C1 segment of cervical spinal cord (tissue), 14 donors: Measurements from ENCODE around the gene SIM1.
"Not testable (repeated sequence)": the region's sequence is repeated elsewhere in the genome, so short reads cannot be mapped to it uniquely, and the experiment has no call there.

Experiments
- DNase-seq, 14 donors: peaks; one replicate each; lab custom pipeline; 2025; lab: John Stamatoyannopoulos, UW

The SIM1 gene

DNA sequence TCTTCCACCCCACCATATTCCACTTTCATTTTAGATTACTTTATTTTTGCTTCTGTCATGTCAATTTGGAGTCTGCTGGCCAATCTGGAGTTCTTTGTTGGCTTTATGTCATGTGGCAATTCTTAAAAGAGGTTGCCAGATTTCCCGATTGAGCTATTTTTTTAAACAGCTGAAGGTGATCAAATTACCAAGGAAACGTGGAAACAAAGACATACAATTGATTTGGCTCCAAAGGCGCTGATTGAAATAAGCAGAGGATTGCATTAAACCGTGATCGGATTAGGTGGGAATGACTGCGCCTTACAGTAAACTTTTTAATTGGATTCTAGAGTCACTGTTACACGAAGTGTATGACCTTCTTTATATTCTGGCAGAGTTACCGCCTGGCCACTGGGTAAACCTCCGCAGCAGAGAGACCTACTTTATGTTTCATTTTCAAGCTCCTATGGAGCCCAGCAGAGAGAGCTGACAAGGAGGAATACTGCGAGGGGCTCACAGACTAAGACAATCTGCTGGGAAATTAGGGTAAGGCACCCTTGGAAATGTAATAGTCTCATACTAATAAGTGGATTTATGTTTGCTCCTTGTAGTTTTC is 37.9 kb downstream of the SIM1 start:
- no peak for DNase-seq

DNA sequence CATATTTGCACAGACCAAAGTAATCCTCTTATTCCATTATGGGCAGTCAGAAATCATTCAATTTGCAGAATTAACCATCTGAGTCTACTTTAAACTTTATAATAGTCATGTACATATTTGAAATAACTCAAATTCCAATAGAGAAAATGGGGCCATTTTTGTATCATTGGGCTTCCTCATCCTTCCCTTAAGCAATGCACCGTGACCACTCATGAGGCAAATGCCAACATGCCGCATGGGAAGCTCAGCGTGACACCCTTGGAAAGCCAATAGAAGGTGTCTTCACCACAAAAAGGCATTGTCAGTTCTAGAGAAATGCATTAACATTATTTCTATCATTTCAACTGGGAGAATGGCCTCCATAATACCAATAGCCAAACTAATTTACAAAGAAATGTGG is 38.5 kb downstream of the SIM1 start:
- DNase-seq, result no peak

DNA sequence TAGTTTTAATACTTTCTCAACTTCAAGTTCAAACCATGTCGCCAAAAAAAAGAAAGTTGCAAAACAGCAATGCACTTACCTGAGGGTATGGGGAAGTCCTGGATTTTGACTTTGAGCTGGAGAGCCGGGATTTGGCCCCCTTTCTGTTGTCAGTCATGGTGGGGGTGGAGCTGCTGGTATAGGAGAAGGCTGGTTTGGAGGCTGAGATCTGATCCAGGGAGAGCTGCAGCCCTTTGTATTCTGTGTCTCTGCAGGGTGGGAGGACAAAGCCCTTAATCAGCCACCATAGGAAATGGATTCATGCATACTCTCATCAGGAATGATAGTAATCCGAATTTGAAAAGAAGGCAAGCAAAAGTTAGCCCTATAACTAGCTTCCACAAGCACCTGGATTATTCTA is 44.0 kb downstream of the SIM1 start:
- DNase-seq, result no peak

DNA sequence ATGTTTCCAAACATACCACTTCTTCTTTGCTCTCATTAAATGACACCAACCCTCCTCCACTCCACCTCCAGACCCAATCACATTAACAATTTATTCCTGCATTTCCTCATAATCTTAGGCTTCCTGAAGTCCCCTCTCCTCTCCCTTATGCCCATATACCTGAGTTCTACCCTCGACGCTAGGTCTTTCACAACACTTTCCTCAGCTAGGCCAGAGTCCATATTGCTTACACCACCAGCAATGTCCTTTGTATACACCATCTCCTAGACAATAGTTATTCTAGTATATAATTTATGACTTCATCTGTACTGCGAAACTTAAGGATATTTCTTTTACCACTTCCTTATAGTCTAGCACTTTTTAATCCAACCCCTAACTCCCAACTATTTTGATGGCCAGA is 47.7 kb downstream of the SIM1 start:
- DNase-seq, result no peak

DNA sequence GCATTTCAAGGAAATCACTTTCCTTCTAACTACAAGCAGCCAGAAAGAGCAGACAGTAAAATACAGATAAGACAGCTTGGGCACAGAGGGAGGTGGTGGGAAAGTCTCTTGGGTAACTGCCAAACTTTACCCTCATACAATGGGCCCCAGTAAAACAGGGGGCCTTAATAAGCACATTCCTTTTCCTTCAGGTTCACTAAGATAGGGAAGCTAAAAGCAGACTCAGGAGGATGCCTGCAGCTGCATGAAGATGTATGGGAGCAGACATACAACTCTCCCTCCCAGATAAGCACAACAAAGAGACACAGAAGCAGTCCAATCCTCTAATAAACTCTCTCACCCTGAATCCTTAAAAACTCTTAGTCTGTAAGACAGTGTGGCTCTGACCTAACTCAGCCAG is 49.0 kb downstream of the SIM1 start:
- no peak for DNase-seq

DNA sequence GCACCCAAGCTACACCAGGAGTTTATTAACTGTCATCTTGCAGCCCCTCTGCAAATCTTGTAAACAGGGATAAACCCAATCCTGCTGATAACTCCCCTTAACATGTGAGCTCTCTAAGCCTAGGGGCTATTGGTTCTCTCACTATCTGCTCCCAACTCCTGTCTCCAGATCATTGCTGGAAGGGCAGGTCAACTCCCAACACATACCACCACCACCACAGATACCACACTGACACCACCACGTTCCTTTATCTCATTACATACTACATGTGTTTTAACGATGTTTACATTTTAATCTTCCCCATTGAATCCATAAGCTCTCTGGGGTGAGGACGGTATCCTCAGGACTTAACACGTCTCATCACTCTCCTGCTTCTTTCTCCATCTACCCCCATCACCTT is 51.8 kb downstream of the SIM1 start:
- no peak for DNase-seq

DNA sequence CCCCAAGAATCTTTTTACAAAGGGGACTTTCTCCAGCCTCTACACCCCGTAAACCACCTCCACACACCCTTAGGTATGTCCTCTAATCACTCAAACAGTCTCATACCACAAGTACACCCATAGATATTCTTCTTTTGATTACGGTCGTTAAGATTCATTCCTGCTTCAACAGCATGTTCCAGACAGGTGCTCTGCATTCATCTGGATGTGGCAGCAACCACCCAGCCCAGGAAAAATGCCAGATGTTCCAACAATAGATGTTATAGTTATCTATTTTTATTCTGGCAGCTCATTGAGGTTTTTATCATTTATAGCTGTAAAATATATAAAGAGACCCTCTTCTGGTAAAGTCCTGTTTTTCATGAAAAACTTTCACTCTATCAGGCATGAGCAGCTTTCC is 60.7 kb downstream of the SIM1 start:
- DNase-seq, result no peak

DNA sequence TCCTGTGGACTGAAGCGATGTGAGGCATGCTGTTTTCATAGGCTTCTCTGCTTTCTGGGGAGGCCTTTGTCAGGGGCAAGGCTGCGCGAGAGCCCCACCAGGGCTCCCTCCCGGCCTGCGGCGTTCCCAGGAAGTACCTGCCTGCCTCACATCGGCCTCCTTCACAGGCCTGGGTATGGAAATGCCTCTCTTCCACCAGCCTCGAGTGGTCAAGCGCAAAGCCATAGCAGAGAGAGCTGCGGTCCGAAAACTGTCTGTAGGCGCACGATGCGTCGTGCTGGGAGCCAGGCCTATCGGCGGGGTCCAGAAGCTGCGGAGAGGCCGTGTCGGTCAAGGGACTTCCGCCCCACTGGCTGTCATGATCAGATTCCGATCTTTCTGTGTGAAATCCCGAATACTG is 71.2 kb downstream of the SIM1 start:
- no peak for DNase-seq

DNA sequence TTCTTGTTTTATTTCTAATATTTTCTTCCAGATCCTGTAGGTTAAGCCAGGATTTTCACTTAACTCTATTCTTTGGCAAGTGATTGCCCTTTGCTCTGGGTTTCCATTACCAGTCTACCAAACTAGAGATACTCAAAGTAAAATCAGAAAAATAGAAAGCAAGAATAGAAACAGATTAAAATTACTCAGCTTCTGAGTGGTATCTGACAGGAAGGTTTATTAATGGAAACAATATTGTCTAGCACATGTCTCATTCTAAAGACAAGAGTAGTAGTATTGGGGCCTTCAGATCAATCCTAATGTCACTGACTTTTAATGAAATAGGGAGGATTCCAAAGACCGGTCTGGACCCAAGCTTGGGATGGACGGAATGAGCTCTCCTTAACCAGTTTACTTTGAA is 72.3 kb downstream of the SIM1 start:
- no peak for DNase-seq

DNA sequence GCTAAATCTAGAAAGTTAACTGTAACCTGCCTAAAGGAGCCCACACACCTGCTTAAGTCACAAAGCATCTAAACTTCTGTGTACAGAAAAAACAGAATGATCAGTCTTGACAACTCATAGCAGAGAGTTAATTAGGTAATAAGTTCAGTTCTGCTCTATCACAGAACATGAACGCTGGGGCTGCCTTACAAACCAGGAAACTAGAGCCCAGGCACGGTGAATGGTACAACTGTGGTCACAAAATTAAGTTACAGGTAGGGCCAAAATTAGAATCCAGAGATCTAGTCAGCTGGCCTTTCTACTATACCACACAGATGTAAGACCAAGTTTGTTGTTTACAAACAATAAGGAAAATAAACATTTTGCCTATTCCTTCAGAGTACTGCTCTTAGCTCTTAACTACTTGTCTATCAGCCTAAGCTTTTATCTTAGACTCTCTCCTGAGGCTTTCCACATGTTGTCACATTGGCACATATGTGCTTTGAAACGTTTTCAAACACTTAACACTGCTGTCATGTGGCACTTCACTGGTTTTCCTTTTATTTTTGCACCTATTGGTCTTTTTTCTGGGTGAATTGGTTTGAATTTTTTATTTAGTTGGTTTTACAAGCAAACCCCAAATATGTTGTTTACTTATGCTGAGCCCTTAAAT is 75.7 kb downstream of the SIM1 start:
- no peak for DNase-seq

DNA sequence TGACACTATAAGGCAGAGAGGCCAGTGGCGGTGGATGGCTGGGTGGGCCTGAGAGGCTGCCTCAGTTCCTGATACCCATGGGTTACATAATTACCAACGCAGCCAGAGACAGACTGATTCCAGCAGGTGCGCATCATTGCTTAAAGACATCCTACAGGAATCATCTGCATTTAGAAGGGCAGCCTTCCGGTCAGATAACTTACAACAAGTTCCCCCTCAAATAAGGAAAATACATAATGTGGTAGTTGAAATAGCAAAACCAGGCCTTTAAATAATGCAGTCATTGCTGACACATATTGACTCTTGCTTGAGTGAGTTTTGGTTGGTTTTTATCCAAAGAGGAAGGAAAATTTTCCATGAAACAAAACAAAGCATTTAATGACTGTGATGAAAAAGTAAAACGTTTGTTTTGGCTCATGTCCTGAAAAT is 81.9 kb downstream of the SIM1 start:
- no peak for DNase-seq

DNA sequence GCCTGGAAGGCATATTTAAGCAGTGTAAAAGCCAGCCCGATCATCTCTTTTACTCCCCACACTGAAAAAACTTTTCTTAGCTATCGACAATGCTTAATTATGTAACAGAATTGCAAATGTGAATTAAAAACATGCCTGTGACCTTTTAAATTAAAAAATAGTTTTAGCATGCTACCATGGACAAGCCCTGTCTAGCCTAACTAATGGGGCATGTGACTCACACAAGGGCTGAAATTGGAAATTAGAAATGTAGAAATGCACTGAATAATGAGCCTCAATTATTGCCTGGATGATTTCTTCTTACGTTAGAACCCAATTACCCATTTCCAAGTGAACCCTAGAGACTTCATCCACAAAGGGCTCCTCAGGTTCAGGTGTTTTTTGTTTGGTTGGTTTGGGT is 82.7 kb downstream of the SIM1 start:
- no peak for DNase-seq

DNA sequence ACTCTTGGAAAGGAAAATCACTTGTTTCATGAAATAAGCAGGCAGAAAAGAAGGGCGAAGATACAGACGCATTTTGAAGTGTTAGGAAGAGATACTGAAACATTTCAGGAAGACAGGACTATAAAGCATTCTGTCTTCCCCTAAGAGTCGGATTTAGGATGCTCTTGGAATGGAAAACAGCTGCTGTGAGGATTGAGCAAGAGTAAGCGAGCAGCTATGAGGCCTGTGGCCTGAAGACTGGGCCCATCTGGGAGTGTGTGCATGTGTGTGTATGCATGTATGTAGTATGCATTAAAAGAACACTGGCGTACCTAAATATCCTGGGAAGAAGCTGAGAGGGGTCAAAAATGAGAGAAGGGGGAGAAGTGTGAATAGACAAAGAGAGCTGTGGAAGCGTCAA is 83.6 kb downstream of the SIM1 start:
- DNase-seq, result no peak

DNA sequence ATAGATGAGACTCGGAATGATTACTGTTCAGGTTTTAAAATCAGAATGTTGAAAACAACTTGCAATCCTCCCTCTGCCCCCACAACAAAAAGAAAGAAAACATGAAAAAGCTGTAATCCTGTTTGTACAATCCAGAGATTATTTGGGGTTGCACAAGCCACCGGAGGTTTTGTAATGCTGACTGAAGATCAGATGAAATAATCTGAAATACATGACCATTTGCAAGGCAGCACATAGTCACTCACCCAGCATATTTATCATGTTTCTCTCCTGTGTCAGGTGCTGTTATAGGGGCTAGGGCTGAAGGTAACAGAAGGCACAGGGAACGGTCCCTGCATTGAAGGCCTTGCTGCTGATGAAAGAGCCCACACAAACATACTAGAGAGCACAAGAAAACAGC is 85.3 kb downstream of the SIM1 start:
- DNase-seq, result no peak

DNA sequence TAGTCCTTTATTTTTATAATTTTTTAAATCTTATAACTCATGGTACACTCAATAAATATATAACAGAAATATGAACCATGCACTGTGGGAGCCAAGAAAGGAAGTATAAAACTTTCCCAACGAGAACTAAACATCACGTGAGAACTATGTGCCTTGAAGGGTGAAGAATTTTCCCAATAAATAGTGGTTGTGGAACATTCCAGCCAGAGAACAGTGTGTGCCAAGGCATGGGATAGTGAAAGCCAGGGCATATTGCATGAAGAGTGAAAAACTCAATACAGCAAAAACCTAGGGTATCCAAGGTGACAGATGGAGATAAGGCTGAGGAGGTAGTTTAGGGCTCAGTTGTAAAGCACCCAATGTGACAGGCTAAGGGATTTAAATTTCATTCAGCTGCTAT is 86.1 kb downstream of the SIM1 start:
- no peak for DNase-seq

DNA sequence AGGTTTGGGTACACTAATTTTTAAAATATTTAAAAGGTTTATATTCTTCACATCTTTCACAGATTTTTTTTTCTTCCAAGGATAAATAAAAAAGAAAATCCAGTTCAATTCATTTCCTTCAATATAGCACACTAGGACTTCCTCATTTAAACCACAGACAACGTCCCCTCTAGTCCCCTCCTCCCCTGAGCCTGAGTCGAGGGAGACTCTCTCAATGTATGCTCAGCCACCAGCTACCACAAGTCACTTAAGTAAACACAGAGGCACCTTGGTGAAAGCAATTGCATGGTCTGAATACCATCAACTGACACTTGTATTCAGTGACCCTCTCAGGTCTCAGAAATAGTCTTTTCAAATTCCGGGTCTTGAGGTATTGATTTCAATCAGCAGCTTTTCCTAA is 88.6 kb downstream of the SIM1 start:
- no peak for DNase-seq

DNA sequence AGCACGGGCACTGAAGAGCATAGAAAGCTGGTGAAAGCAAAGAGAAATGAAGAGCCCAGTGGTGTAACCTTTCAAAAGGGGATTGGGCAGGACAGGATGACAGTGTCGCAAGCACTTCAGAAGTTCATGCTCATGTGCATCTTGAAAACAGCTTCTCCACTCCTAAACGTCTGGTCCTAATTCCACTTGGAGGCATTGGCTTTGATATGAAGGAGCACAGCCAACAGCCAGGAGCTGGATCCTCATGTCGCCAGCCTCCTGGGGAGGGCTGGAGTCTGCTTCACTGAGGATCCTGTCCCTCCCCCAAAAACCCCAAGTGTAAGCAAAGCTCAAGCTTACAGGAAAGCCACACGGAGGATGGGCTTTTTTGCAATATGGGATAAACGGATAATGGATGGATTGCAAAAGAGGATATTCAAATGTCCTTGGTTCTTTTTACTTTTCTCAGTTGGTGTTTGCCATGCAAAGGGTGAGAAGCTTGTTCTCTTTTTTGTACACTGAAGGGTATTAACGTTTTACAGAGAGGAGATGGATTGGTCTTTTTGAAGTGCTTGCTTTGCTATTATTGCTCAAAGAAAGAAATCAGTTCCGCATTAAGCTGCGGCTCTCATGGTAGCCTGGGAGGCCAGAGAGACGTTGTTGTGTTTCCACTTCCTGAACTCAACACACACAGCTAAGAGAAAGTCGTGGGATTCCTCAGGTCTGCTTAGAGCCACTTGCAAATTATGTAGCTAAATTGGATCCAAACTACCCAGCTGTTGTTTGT is 92.2 kb downstream of the SIM1 start:
- no peak for DNase-seq

DNA sequence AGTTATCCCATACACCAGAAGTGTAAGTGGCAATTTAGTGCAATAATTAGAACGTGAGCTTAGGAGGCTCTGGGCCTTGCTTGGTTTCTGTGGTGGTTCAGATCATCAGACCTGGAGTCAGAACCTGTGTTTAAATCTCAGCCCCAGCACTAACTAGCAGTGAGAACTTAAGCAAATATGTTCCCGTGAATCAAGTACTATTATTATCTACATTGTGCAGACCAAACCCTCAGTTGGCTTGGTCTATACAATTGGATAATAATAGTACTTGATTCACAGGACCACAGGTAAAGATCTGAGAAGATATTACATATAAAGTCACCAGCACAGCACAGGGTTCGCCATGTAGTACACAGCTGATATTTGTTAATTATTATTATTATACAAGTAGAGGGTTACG is 93.1 kb downstream of the SIM1 start:
- no peak for DNase-seq

DNA sequence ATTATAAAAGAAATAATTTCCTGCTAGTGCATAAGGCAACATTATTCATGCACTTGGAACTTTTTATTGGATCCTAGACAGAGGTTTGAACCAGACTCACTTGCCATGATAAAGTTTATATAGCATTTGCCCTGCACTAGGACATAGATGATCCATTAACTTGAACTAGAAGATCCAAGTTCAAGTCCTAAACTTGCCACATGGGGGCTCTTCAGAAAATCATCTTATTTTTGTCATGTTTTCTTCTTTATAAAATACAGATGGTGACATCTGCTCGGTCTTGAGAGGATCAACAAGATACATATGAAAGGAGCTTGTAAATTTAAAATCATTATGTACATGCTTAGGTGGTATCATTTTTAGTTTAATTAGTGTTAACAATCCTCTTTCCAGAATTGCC is 94.5 kb downstream of the SIM1 start:
- DNase-seq, result no peak

DNA sequence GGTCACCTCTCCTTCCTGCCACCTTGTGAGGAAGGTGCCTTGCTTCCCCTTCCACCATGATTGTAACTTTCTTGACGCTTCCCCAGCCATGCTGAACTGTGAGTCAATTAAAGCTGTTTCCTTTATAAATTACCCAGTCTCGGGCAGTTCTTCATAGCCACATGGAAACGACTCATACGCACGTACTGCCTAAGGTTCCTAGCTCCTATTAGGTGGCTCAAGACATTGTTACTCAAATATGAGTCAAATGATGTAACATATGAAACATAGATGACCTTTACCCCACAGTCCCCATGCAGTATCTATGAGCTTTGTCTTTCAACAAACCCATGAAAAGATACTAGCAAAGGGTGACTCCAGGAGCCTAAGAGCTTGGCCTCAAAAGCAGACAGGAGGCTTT is 98.3 kb downstream of the SIM1 start:
- DNase-seq, result no peak

DNA sequence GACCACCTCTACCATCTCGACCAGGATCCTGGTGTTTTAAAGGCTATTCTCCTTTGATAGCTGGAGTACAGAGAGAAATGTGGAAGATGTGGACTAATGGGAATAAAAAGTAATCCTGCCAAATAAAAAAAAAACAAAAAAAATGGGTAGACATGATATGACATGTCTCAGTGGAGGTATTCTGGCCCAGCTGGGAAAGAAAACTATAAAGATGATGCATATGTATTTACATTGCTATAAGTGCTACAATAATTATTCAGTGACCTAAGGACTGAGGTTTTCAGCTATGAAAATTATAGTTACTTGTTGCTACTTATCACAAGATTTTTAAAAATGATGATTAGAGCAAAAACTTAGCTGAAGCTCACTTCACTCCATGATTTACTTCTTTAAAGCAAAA is 101.1 kb downstream of the SIM1 start:
- no peak for DNase-seq

DNA sequence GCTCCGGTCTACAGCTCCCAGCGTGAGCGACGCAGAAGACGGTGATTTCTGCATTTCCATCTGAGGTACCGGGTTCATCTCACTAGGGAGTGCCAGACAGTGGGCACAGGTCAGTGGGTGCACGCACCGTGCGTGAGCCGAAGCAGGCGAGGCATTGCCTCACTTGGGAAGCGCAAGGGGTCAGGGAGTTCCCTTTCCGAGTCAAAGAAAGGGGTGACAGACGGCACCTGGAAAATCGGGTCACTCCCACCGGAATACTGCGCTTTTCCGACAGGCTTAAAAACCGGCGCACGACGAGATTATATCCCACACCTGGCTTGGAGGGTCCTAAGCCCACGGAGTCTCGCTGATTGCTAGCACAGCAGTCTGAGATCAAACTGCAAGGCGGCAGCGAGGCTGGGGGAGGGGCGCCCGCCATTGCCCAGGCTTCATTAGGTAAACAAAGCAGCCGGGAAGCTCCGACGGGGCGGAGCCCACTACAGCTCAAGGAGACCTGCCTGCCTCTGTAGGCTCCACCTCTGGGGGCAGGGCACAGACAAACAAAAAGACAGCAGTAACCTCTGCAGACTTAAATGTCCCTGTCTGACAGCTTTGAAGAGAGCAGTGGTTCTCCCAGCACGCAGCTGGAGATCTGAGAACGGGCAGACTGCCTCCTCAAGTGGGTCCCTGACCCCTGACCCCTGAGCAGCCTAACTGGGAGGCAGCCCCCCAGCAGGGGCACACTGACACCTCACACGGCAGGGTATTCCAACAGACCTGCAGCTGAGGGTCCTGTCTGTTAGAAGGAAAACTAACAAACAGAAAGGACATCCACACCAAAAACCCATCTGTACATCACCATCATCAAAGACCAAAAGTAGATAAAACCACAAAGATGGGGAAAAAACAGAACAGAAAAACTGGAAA is 109.7 kb downstream of the SIM1 start:
- DNase-seq, result not testable (repeated sequence)
